MM.1S (cell line): ENCODE measurements around the gene OAS1.

ENCODE experiments used
- CTCF ChIP-seq: fragments of 300-600 bp; sonication (generic); IDR thresholded peaks from 2 replicates; pipeline ENCODE4 v1.5.1; 2016; ENCODE audit warnings: antibody characterized with exemption, low read length, mixed read lengths
- EZH2 ChIP-seq: fragments of 300-600 bp; sonication (generic); optimal IDR thresholded peaks from 2 replicates; pipeline ENCODE3; 2017; ENCODE audit warnings: low read depth, mild to moderate bottlenecking, antibody characterized with exemption, low read length, mixed read lengths

GRCh38 chr12:112962561-112962960 lies 55.8 kb downstream of the OAS1 start:
- TF ChIP-seq CTCF (no peak), EZH2 (no peak)
